NCI-H146 treated with DMSO at 0.1 percent for 48 hours (cell line): ENCODE measurements around the gene FXYD7.

Source experiments
- DNase-seq: peaks from one replicate; lab custom pipeline; 2025; ENCODE audit not compliant: unreplicated experiment; lab: John Stamatoyannopoulos, UW

Gene FXYD7

GRCh38 chr19:35109395-35110112 lies 33.5 kb upstream of the FXYD7 start:
- DNase-seq = no peak

DNA sequence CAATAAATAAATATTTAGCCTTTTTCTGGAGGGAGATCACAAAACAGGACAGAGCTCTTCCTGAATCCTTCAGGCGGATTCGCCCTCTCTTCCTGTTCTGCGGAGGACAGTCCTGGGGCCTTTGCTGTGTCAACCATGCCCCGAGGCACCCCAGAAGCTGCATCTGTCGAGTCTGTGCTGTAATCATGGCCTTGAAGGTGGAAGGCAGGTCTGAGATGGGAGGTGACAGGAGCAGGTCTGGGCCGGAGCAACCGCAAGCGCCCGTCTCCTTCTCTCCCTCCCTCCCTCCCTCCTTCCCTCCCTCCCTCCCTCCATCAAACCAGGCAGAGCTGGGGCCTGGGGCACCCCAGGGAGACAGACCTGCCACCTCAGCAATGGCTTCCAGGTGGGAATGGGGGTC lies 32.1 kb upstream of the FXYD7 start:
- no peak for DNase-seq

- no peak for DNase-seq
Measured at GRCh38 chr19:35112995-35113688, 29.9 kb upstream of the FXYD7 start.

DNA sequence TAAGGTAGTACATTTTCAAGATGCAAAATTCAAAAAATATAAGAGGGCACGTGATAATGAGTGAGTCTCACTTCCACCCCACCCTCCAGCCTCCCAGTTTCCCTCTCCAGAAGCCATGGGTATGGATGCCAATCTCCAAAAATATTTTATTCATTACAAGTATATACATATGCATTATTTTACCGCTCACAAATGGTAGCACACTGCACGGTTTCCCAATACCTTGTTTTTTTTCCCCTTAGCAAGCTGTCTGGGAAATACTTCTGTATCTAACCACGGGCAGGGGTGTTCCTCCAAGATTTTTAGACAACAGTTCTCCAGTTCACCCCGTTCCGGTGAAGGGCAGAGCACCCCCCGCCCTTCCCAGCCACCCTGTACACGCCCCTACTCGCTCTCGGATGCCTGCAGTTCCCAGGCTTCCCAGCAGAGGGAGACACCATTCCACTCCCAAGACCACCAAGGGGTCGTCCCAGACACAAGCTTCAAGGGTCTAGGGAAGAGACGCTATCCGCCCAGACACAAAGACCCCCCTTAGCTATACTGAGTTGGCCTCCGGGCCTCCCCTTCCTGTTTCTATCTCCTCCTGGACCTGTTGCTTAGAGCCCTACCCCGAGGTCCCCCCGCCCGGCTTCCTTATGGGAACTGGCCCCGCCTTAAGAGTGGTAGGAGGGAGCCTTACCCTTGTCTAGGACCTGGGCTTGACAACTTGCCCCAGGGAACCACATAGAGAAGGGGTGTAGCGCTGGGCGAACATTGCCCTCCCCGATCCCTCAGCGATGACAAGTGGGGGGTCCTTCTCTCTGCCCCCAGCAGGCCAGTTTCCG lies 28.5 kb upstream of the FXYD7 start:
- DNase-seq = no peak

GRCh38 chr19:35115177-35115951 lies 27.7 kb upstream of the FXYD7 start, which contains the start of gene FXYD3:
TSS of gene FXYD3 (plus strand) at chr19:35115823. CDS start at chr19:35119377, 3,554 bp downstream.
- DNase-seq = no peak

DNA sequence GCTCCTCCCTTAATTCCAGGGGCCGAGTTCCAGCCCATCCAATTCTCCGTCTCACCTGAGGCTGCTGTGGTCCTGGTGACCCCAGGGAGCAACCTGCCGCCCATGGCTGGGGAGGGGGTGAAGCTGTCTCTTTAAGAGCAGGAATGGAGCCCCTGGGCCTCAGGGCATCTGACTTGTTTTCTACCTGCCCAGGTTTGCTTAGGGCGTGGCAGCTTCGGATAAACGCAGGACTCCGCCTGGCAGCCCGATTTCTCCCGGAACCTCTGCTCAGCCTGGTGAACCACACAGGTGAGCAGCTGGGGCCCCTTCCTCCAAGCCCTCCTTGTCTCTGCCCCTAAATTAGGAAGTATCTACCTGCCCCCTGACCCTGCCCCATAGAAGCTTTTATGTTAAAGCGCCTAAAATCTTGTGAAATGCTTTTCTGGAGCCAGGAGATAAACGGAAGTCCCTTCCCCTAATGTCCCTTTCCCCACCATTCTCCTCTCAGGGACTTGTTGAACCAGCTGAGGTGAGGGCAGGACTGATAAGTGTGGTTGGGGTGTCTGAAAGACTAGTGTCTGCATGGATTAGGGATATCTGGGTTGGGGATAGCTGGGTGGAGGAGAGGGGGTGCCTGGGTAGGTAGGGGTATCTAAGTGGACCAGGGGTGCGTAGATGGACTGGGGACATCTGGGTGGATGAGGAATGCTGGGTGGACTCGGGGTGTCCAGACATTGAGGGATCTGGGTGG lies 26.8 kb upstream of the FXYD7 start:
- DNase-seq = peak; percentile 9

GRCh38 chr19:35117116-35117515 lies 25.9 kb upstream of the FXYD7 start:
- no peak for DNase-seq

DNA sequence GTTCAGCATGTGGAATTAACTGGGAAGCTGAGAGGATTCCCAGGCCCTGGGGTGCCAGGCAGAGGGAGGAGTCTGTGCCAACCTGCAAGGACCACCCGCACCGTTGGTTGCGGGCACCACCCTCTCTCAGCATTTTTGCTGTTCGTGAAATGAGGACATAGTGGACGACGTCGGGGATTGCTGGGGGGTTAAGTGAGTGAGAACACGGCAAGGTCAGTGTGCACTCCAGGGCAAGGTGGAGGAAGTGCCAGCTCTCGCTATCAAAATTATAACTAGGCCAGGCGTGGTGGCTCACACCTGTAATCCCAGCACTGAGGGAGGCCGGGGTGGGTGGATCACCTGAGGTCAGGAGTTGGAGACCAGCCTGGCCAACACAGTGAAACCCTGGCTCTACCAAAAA lies 25.3 kb upstream of the FXYD7 start:
- no peak for DNase-seq

DNA sequence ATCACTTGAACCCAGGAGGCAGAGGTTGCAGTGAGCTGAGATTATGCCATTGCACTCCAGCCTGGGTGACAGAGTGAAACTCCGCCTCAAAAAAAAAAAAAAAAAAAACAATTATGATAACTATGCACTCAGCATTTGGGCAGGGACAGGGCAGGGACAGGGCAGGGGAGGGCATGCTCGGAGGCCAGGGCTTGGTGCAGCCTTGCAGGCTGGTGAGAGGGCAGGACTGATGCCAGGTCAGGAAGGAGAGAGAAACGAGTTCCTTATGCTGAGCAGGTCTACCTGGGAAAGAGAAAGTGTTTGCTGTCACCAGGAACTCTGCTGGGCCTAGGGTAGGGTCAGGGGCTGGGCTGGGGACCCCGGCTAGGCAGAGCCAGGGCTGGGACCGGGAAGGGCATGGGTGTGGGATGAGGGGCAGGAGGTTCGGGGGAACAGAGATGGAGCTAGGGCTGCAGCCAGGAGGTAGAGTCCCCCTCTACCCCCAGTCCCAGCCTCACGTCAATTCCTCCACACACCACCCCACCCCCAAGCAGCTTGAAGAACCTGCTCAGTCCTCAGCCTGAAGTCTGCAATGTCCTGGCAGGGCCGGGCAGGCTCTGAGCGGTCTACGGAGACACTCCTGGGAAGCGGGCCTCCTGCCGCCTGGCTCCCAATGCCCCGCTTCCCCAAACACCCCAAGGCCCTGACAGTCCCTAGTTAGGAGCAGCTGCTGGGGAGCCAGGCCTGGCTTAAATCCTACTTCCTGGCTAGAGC lies 24.6 kb upstream of the FXYD7 start:
- DNase-seq = no peak

- no peak for DNase-seq
Measured at GRCh38 chr19:35119091-35119490, 24.0 kb upstream of the FXYD7 start.

GRCh38 chr19:35119578-35120155 lies 23.4 kb upstream of the FXYD7 start:
- DNase-seq = no peak

GRCh38 chr19:35120492-35120891 lies 22.6 kb upstream of the FXYD7 start:
- DNase-seq = peak; percentile 73

- no peak for DNase-seq
Measured at GRCh38 chr19:35120898-35121297, 22.2 kb upstream of the FXYD7 start.

DNA sequence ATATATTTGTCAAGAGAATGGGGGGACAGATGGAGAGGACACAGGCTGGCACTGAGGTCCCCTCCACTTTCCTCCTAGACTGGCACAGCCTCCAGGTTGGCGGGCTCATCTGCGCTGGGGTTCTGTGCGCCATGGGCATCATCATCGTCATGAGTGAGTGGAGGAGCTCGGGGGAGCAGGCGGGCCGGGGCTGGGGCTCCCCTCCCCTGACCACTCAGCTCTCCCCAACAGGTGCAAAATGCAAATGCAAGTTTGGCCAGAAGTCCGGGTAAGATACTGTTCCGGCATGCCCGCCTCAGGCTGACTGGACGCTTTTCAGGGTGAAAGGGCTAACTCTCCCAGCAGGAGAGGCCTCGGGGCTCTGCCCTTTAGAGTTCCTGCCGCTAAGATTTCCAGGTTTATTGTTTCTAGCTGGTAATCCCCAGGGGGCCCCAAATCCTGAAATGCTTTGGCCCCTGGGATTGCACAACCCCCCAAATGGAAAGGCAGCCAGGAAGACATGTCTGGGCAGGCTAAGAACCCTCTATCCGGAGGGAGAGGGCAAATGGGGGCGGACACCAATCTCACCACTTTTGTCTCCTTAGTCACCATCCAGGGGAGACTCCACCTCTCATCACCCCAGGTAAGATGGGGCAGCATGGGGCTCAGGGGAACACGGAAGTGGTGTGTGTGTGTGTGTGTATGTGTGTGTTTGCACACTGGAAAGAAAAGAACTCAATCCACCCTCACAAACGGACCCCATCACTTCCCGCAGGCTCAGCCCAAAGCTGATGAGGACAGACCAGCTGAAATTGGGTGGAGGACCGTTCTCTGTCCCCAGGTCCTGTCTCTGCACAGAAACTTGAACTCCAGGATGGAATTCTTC lies 20.1 kb upstream of the FXYD7 start:
- DNase-seq = no peak

- DNase-seq = no peak
Measured at GRCh38 chr19:35123573-35123972, 19.5 kb upstream of the FXYD7 start.

DNA sequence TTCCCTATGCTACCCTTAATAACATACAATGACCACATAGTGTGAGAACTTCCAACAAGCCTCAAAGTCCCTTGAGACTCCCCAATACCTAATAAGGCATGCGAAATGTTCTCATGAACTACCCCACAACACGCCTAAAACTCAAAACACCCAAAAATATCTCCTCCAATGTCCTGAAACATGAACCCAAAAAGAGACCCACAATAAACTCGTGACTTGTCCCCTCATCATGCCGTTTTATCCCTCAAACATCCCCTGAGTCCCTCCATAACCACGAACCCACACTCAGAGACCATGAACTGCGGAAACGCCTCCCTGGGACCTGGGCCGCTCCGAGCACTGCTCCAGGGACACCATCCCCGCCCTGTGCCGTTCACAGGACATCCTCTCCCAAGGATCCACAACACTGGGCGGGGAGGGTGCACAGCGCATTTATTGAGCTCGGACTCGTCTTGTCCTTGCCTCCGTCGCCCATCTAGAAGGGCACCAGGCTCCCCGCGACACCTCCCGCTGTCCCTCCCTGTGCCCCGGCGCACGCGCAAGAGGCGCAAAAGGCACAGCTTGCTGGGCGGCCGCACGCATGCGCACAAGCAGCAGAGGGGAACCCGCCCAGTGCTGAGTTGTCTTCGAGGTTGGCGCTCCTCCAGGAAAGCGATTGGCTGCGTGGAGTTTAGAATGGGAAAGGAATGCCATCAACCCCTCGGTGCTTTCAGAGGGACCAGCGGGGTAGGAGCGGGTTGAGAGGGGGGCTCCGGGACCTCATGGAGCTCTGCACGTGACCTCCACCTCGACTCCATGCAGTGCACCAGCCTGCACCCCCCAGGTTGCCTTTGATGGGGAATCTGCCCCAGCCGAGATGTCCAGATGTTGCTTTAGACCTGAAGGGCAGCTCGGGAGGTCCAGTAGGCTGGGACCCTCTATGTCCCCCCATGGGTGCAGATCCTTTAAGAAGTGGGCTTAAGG lies 18.7 kb upstream of the FXYD7 start:
- DNase-seq = no peak

DNA sequence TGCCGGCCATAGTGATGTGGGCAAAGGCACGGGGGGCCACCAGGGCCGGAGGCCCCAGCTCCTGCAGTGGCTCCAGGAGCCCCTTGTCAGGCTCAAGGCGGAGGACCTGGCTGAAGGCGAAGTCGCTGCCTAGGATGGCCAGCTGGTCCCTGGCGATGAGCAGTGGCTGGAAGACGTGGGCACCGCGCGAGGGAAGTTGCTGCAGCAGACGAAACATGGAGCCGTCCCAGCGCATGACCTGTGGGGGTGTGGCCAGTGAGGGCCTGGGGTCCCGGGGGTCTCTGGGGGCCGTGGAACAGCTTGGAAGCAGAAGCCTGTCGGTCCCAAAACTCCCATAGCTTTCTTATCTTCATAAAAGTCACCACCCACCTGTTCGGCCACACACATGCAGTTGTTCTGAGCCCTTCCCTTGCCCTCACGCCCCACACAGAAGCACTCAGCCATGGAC lies 17.8 kb upstream of the FXYD7 start:
- no peak for DNase-seq
